ENCODE data around the gene TMOD3. TPM values are rescaled to one million over a fixed set of nuclear protein-coding genes. Genes with fewer than 3 reads are reported as not detected.

TMOD3 gene
- total and polyA plus RNA-seq, 8 donors = 4.4 to 28.5 (median 14.3) TPM

DNA sequence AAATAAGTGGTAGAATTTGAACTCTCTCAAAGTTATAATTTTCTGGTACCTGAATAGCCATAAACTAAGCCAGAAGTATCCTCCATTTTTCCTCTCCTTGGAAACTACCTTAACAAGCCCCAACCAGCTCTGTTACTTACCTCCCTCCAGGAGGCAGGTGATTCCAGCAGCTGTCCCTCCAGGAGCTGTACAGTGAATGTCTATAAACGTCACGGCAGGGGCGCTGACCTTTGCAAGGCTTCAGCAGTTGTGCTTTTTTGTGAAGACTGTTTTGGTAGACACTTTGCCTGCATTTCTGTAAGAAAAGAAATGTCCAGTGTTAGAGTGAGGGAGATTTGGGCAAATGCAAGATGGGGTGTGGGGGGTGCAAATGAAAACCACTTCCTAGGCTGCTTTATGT lies 75.0 kb downstream of the TMOD3 start:
- intact Hi-C loops (cut with DNase I) = no loop called here
- DNase-seq = no peak
- H3K4me1 ChIP-seq = peaks cover 0 to 10% (median 0%) of the 10 kb centered on the region in 3 donors
- ATAC-seq = no peak
- TF ChIP-seq, protein P1, sequence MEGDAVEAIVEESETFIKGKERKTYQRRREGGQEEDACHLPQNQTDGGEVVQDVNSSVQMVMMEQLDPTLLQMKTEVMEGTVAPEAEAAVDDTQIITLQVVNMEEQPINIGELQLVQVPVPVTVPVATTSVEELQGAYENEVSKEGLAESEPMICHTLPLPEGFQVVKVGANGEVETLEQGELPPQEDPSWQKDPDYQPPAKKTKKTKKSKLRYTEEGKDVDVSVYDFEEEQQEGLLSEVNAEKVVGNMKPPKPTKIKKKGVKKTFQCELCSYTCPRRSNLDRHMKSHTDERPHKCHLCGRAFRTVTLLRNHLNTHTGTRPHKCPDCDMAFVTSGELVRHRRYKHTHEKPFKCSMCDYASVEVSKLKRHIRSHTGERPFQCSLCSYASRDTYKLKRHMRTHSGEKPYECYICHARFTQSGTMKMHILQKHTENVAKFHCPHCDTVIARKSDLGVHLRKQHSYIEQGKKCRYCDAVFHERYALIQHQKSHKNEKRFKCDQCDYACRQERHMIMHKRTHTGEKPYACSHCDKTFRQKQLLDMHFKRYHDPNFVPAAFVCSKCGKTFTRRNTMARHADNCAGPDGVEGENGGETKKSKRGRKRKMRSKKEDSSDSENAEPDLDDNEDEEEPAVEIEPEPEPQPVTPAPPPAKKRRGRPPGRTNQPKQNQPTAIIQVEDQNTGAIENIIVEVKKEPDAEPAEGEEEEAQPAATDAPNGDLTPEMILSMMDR (IDR thresholded peaks at IDR 0.05) = no peak
- H3K36me3 ChIP-seq = peaks cover 0 to 18% (median 0%) of the 10 kb centered on the region in 3 donors
- no peak for FAIRE-seq
- 86 to 91% methylated on average over 3 of the region's 3 CpGs for WGBS, 2 donors
- H3K27me3 ChIP-seq = no peaks in the 10 kb centered on the region
- H3K27ac ChIP-seq = no peak overlapping the region
- H3K4me3 ChIP-seq = no peak overlapping the region
- no peaks in the 10 kb centered on the region for H3K9me3 ChIP-seq

DNA sequence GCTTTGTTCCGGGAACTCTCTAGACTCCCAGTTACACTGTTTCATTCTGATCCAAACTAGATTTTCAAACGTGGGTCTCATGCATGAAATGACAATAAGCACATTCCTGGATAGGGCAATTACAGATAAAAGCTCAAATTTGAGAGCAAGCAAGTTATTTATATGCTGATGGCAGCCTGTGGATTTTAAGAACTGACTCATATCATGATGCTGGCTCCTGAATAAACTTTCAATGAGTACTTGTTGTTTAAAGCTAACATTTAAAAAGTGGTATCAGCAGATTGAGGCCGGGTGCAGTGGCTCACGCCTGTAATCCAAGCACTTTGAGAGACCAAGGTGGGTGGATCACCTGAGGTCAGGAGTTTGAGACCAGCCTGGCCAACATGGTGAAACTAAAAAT lies 75.5 kb downstream of the TMOD3 start:
- Histone ChIP-seq H3K4me1 (peaks cover 0 to 10% (median 0%) of the 10 kb centered on the region in 3 donors), H3K9me3 (no peaks in the 10 kb centered on the region), H3K27ac (no peak overlapping the region), H3K4me3 (no peak overlapping the region), H3K36me3 (peaks cover 0 to 23% (median 0%) of the 10 kb centered on the region in 3 donors), H3K27me3 (no peaks in the 10 kb centered on the region)
- intact Hi-C loops (cut with DNase I) = no loop called here
- FAIRE-seq (no peak), ATAC-seq (no peak), DNase-seq (no peak)
- TF ChIP-seq, protein P1 (IDR thresholded peaks at IDR 0.05) = no peak
- WGBS, 2 donors = 65 to 68% methylated on average over 4 of the region's 4 CpGs

DNA sequence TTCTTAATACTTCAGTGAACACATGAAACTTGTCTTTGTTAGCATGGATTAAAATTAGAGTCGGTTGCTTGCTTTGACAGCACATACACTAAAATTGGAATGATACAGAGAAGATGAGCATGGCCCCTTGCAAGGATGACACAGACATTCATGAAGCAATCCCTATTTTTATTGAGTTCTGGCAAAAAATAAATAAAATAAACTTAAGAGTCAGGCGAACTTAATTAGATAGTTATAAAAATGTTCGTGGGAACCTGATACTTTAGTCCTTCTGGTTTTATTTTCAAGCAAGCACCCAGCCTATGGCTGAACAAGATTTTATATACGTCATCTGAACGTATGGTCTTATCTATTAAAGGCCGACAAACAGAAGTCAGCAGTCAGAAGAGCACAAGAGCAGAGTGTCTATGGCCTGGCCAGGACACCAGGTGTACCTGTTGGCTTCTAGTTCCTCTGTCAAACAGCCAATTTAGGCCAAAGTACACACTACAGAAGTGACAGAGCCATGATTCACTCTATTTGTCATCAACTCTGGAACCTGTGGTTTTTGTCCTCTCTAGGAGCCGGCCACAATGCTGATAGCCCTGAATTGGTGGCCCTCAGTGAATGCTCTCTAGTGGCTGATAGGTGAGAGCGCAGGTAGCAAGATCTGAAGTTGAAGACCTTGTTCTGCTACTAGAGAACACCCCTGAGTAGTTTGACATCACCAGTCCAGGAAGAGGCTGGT lies 77.8 kb downstream of the TMOD3 start:
- peaks cover 0 to 14% (median 0%) of the 10 kb centered on the region in 3 donors for H3K36me3 ChIP-seq
- no peaks in the 10 kb centered on the region for H3K9me3 ChIP-seq
- no peaks in the 10 kb centered on the region for H3K27me3 ChIP-seq
- H3K27ac ChIP-seq = peak overlapping the region in 3 of 4 donors; percentile 6 to 62 (median 43)
- 46% methylated on average over 8 of the region's 8 CpGs for WGBS, 2 donors
- no peak overlapping the region for H3K4me3 ChIP-seq
- intact Hi-C loops (cut with DNase I) = no loop called here
- DNase-seq (peak in 5 of 6 donors; percentile 50 to 85 (median 66)), FAIRE-seq (no peak), ATAC-seq (peak; percentile 95 to 98 (median 97))
- peaks cover 0 to 10% (median 0%) of the 10 kb centered on the region in 3 donors for H3K4me1 ChIP-seq
- TF ChIP-seq, protein P1 (IDR thresholded peaks at IDR 0.05) = peak in 3 of 4 donors; percentile 16 to 17 (median 17)

DNA sequence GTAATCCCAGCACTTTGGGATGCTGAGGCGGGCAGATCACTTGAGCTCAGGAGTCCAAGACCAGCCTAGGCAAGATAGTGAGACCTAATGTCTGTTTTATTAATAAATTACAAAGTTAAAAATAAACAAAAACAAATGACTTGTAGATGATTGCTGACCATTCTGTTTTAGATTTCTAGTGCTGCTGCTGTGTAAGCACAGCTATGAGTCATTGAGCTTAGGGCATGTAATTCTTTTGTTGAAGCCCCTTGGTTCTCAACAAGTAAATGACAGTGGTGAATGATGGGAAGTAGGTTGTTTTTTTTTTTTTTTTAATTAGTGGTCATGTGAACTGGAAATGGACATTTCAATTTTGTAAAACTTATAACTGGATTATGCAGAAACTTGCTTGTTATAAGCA lies 78.9 kb downstream of the TMOD3 start:
- intact Hi-C loops (cut with DNase I) = no loop called here
- ATAC-seq (peak in 1 of 4 donors; percentile 22), FAIRE-seq (no peak), DNase-seq (no peak)
- 93 to 97% methylated on average over 1 of the region's 1 CpG for WGBS, 2 donors
- peaks cover 0 to 14% (median 0%) of the 10 kb centered on the region in 3 donors for H3K36me3 ChIP-seq
- no peaks in the 10 kb centered on the region for H3K27me3 ChIP-seq
- TF ChIP-seq, protein P1 (IDR thresholded peaks at IDR 0.05) = no peak
- H3K9me3 ChIP-seq = no peaks in the 10 kb centered on the region
- no peak overlapping the region for H3K4me3 ChIP-seq
- peaks cover 0 to 10% (median 0%) of the 10 kb centered on the region in 3 donors for H3K4me1 ChIP-seq
- H3K27ac ChIP-seq = peak overlapping the region in 1 of 4 donors; percentile 62

DNA sequence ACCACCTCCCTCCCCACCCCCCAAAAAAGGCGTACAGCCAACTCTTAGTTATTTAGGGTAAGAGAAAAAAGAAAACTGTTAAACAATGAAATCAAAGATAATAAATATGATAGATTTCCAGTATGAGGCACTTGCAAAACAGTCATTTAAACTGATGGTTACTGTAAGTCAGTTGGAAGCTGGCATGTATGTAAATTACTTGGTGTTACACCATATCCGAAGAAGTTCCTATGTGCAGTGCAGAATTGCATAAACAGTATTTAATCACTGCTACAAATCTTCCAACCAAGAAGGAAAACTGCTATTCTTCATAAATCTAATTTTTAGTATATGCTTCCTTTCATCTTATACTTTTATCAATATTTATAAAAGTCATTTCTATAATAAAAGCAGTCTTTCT lies 80.1 kb downstream of the TMOD3 start:
- FAIRE-seq (no peak), ATAC-seq (no peak), DNase-seq (no peak)
- Histone ChIP-seq H3K4me1 (peaks cover 0 to 10% (median 0%) of the 10 kb centered on the region in 3 donors), H3K27ac (no peak overlapping the region), H3K36me3 (peaks cover 0 to 14% (median 0%) of the 10 kb centered on the region in 3 donors), H3K27me3 (no peaks in the 10 kb centered on the region), H3K9me3 (no peaks in the 10 kb centered on the region), H3K4me3 (no peak overlapping the region)
- intact Hi-C loops (cut with DNase I) = no loop called here
- TF ChIP-seq, protein P1 (IDR thresholded peaks at IDR 0.05) = no peak
- WGBS, 2 donors = 91 to 96% methylated on average over 2 of the region's 2 CpGs

Measured in pancreas (tissue), 10 donors.